K562 (cell line): Measurements from ENCODE around the gene ADM5. TPM values are rescaled to one million over a fixed set of nuclear protein-coding genes. Genes with fewer than 3 reads are reported as not detected.

Source experiments
- BCOR ChIP-seq: fragments of 450-650 bp; IDR thresholded peaks from 2 replicates; pipeline ENCODE4 v1.6.1; 2016
- BDP1 ChIP-seq: IDR thresholded peaks from 3 replicates; pipeline ENCODE4 v1.6.1; 2011; ENCODE audit not compliant: insufficient read length, insufficient read depth
- CGGBP1 ChIP-seq: fragments of 250-450 bp; sonication (Bioruptor Pico); IDR thresholded peaks from 2 replicates; pipeline ENCODE4 v1.9.0; 2021; ENCODE audit warnings: mild to moderate bottlenecking
- ERF ChIP-seq: fragments of 450-650 bp; formaldehyde crosslinking; IDR thresholded peaks from 2 replicates; pipeline ENCODE4 v1.4.0; 2020; ENCODE audit warnings: mild to moderate bottlenecking, mixed read lengths
- HMG20A ChIP-seq: fragments of 450-650 bp; formaldehyde crosslinking; conservative IDR thresholded peaks from 2 replicates; pipeline ENCODE4 v1.4.0; 2020; ENCODE audit warnings: mild to moderate bottlenecking, mixed read lengths
- MAFF ChIP-seq: IDR thresholded peaks from 2 replicates; pipeline ENCODE4 v1.6.1; 2012; ENCODE audit warnings: low read length, improper control_type of control experiment
- MTA1 ChIP-seq: fragments of 450-650 bp; IDR thresholded peaks from 2 replicates; pipeline ENCODE4 v1.6.1; 2017; ENCODE audit warnings: borderline replicate concordance
- NBN ChIP-seq: fragments of 450-650 bp; IDR thresholded peaks from 2 replicates; pipeline ENCODE4 v1.6.1; 2016; ENCODE audit warnings: low read depth, mild to moderate bottlenecking
- NR4A1 ChIP-seq, 2 experiments: fragments of 250-450 bp in 1 of 2; fragments of 450-650 bp in 1 of 2; sonication (Bioruptor Pico) in 1 of 2; IDR thresholded peaks; 2 replicates each; pipeline versions ENCODE4 v1.4.0 to v1.6.1; 2016 to 2020; ENCODE audit warnings: mild to moderate bottlenecking in 2 of 2, missing compliant biosample characterization in 1 of 2, missing genetic modification characterization in 1 of 2, moderate library complexity in 1 of 2
- RCOR1 ChIP-seq, 2 experiments: IDR thresholded peaks; 2 replicates each; pipeline ENCODE4 v1.6.1; 2012; ENCODE audit warnings: low read depth in 2 of 2, low read length in 2 of 2, borderline replicate concordance in 1 of 2, improper control_type of control experiment in 1 of 2
- RFX5 ChIP-seq: IDR thresholded peaks from 2 replicates; pipeline ENCODE4 v1.6.1; 2011; ENCODE audit warnings: low read depth, mild to moderate bottlenecking, improper control_type of control experiment, low read length
- SMC3 ChIP-seq: conservative IDR thresholded peaks from 2 replicates; pipeline ENCODE4 v1.6.1; 2011; ENCODE audit warnings: low read depth, low read length, improper control_type of control experiment; ENCODE audit not compliant: insufficient read depth
- SOX6 ChIP-seq: fragments of 450-650 bp; IDR thresholded peaks from 2 replicates; pipeline ENCODE4 v1.6.1; 2014; ENCODE audit warnings: mild to moderate bottlenecking
- STAT5A ChIP-seq: IDR thresholded peaks from 2 replicates; pipeline ENCODE4 v1.6.1; 2012; ENCODE audit warnings: low read length, inconsistent platforms, borderline replicate concordance
- TEAD1 ChIP-seq, 2 experiments: fragments of 450-650 bp in 1 of 2; sonication (generic) in 1 of 2; formaldehyde crosslinking; IDR thresholded peaks; 2 replicates each; pipeline versions ENCODE4 v1.4.0 to v1.8.0; 2020 to 2022; ENCODE audit warnings: mild to moderate bottlenecking in 2 of 2, missing genetic modification reagents in 1 of 2
- TFAP4 ChIP-seq: sonication (generic); formaldehyde crosslinking; IDR thresholded peaks from 2 replicates; pipeline ENCODE4 v1.8.0; 2022; ENCODE audit warnings: missing genetic modification reagents, mild to moderate bottlenecking, moderate library complexity, borderline replicate concordance
- TRIM28 ChIP-seq: fragments of 450-650 bp; IDR thresholded peaks from 2 replicates; pipeline ENCODE4 v1.6.1; 2017
- YY1 ChIP-seq, 3 experiments: IDR thresholded peaks; 2 replicates each; pipeline ENCODE4 v1.6.1; 2011; ENCODE audit warnings: low read length in 2 of 3, mild to moderate bottlenecking in 2 of 3, moderate library complexity in 2 of 3, borderline replicate concordance in 1 of 3, control low read depth in 1 of 3, low read depth in 1 of 3; ENCODE audit not compliant: insufficient read depth in 3 of 3, insufficient replicate concordance in 2 of 3, control insufficient read depth in 1 of 3, insufficient read length in 1 of 3; ENCODE audit errors: extremely low read depth in 1 of 3
- ZC3H4 ChIP-seq: sonication (generic); formaldehyde crosslinking; IDR thresholded peaks from 2 replicates; pipeline ENCODE4 v1.9.0; 2021; ENCODE audit warnings: missing genetic modification reagents, borderline replicate concordance
- ZEB2 ChIP-seq: fragments of 450-650 bp; IDR thresholded peaks from 2 replicates; pipeline ENCODE4 v1.6.1; 2016
- ZKSCAN1 ChIP-seq: fragments of 150-350 bp; IDR thresholded peaks from 2 replicates; pipeline ENCODE4 v1.6.1; 2016; ENCODE audit warnings: low read depth, low read length
- ZNF253 ChIP-seq: fragments of 250-450 bp; sonication (Bioruptor Pico); conservative IDR thresholded peaks from 2 replicates; pipeline ENCODE4 v1.6.1; 2021; ENCODE audit warnings: mild to moderate bottlenecking
- ZNF583 ChIP-seq: fragments of 250-450 bp; sonication (Bioruptor Pico); IDR thresholded peaks from 2 replicates; pipeline ENCODE4 v1.4.0; 2020
- ZNF764 ChIP-seq: fragments of 250-450 bp; sonication (Bioruptor Pico); IDR thresholded peaks from 2 replicates; pipeline ENCODE4 v1.4.0; 2020; ENCODE audit warnings: low read depth, mild to moderate bottlenecking, moderate library complexity
- ZNF780A ChIP-seq: fragments of 250-450 bp; sonication (Bioruptor Pico); IDR thresholded peaks from 2 replicates; pipeline ENCODE4 v1.5.0; 2021; ENCODE audit warnings: mild to moderate bottlenecking
- polyA plus RNA-seq, 8 experiments: library from polyadenylated mRNA; depleted of rRNA in 4 of 8; stranded (reverse) in 5 of 8; unstranded in 3 of 8; fragments of >200 nt; fragmentation: Nextera tagmentation in 2 of 8; fragmentation: Illumina TruSeq in 1 of 8; extraction: Ambion mirVana in 2 of 8; extraction: Trizol in 1 of 8; gene quantifications; 2 replicates each; pipeline versions ENCODE4 v1.2.1 to v1.2.3, GENCODE V29; 2011 to 2014; ENCODE audit warnings: inconsistent platforms in 1 of 8, missing spikeins in 1 of 8
- total RNA-seq, 7 experiments: library from RNA; depleted of rRNA in 6 of 7; stranded (reverse); fragments of >200 nt in 6 of 7; fragmentation: Illumina TruSeq in 2 of 7; extraction: Trizol in 2 of 7; gene quantifications; 2 replicates each; pipeline versions ENCODE4 v1.2.1 to v1.2.3, GENCODE V29; 2011 to 2021; ENCODE audit warnings: low replicate concordance in 1 of 7
- TF ChIP-seq, protein P1 (sequence below): fragments of 450-650 bp; formaldehyde crosslinking; conservative IDR thresholded peaks from 2 replicates; pipeline ENCODE4 v1.4.0; 2022; ENCODE audit warnings: mild to moderate bottlenecking, missing genetic modification characterization

Gene ADM5
- total and polyA plus RNA-seq, 9 of the 15 experiments (the other 6 are each of a cell fraction or from before 2014, with no cell fraction given), result 0.13 to 8.4 (median 2.0) TPM; not detected in 1

- TF ChIP-seq MAFF (no peak), ZC3H4 (CRISPR knock-in tag) (no peak), NR4A1 (CRISPR knock-in tag; IDR thresholded peaks at IDR 0.05) (0 out of 2 replicates have a peak, but pooled peaks have one; percentile 51), NR4A1 (tag; IDR thresholded peaks at IDR 0.05) (no peak), NBN (peak; percentile 83), ZNF764 (CRISPR knock-in tag) (no peak), BDP1 (no peak), SMC3 (peak; percentile 67), ZEB2 (peak; percentile 69; the same call in 1 of the 2 replicates), TEAD1 (CRISPR knock-in tag; IDR thresholded peaks at IDR 0.05) (no peak), ZKSCAN1 (peak; percentile 61; the same call in 1 of the 2 replicates), ZNF583 (CRISPR knock-in tag) (no peak), YY1 (IDR thresholded peaks at IDR 0.05; ENCODE audit: borderline replicate concordance in 1 of 3, control insufficient read depth in 1 of 3, extremely low read depth in 1 of 3, insufficient read depth in 3 of 3, insufficient read length in 1 of 3, insufficient replicate concordance in 2 of 3, low read depth in 1 of 3, low read length in 2 of 3) (peak in 1 of 3 experiments; percentile 32), ERF (peak; percentile 28; the same call in 1 of the 2 replicates), HMG20A (no peak), STAT5A (no peak), RCOR1 (IDR thresholded peaks at IDR 0.05; ENCODE audit: borderline replicate concordance in 1 of 2, low read depth in 2 of 2, low read length in 2 of 2) (0 out of 4 replicates have a peak, but pooled peaks of 1 of the 2 experiments have one; percentile 61), ZNF253 (CRISPR knock-in tag) (no peak), SOX6 (peak; percentile 33; the same call in 1 of the 2 replicates), CGGBP1 (no peak), RFX5 (no peak), MTA1 (0 out of 2 replicates have a peak, but pooled peaks have one; percentile 17), BCOR (peak; percentile 70; the same call in 1 of the 2 replicates), TRIM28 (peak; percentile 67), ZNF780A (CRISPR knock-in tag) (no peak), TFAP4 (CRISPR knock-in tag) (peak; percentile 74)
- TF ChIP-seq, protein P1, sequence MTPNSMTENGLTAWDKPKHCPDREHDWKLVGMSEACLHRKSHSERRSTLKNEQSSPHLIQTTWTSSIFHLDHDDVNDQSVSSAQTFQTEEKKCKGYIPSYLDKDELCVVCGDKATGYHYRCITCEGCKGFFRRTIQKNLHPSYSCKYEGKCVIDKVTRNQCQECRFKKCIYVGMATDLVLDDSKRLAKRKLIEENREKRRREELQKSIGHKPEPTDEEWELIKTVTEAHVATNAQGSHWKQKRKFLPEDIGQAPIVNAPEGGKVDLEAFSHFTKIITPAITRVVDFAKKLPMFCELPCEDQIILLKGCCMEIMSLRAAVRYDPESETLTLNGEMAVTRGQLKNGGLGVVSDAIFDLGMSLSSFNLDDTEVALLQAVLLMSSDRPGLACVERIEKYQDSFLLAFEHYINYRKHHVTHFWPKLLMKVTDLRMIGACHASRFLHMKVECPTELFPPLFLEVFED, result 0 out of 2 replicates have a peak, but pooled peaks have one; percentile 64
Observed at GRCh38 chr19:49672131-49672919, 17.1 kb upstream of the ADM5 start (continued).
